ENCODE data around the gene SPRY1. TPM values are rescaled to one million over a fixed set of nuclear protein-coding genes. Genes with fewer than 3 reads are reported as not detected.
A peak's percentile ranks its signal among the peaks of the same experiment; 100 is the strongest.

The SPRY1 gene
- total RNA-seq, 1 donor from 2014 or later: 134 TPM

- Mint-ChIP-seq H3K9me3 (peaks cover 3% of the 10 kb centered on the region), H3K27me3 (ENCODE audit: low read depth) (no peaks in the 10 kb centered on the region), H3K4me3 (no peak overlapping the region), H3K4me1 (peaks cover 18% of the 10 kb centered on the region), H3K27ac (ENCODE audit: unreplicated experiment) (no peak overlapping the region), H3K36me3 (ENCODE audit: low read depth) (no peaks in the 10 kb centered on the region)
- no peak for DNase-seq (ENCODE audit: low read depth, low spot score)
- TF ChIP-seq CTCF (conservative IDR thresholded peaks at IDR 0.05): no peak
Observed at GRCh38 chr4:123354701-123355100, 41.9 kb upstream of the SPRY1 start.

- H3K27me3 Mint-ChIP-seq (ENCODE audit: low read depth): no peaks in the 10 kb centered on the region
- peaks cover under 1% of the 10 kb centered on the region for H3K36me3 Mint-ChIP-seq (ENCODE audit: low read depth)
- H3K4me3 Mint-ChIP-seq: no peak overlapping the region
- no peak for DNase-seq (ENCODE audit: low read depth, low spot score)
- H3K27ac Mint-ChIP-seq (ENCODE audit: unreplicated experiment): peak overlapping the region; percentile 5
- TF ChIP-seq CTCF (conservative IDR thresholded peaks at IDR 0.05): no peak
- H3K9me3 Mint-ChIP-seq: peaks cover 3% of the 10 kb centered on the region
- peaks cover 13% of the 10 kb centered on the region for H3K4me1 Mint-ChIP-seq
Observed at GRCh38 chr4:123356921-123357320, 39.7 kb upstream of the SPRY1 start.

- Mint-ChIP-seq H3K4me1 (peaks cover 21% of the 10 kb centered on the region), H3K27ac (ENCODE audit: unreplicated experiment) (no peak overlapping the region), H3K4me3 (no peak overlapping the region), H3K27me3 (ENCODE audit: low read depth) (no peaks in the 10 kb centered on the region), H3K36me3 (ENCODE audit: low read depth) (peaks cover 3% of the 10 kb centered on the region), H3K9me3 (peaks cover 3% of the 10 kb centered on the region)
- no peak for DNase-seq (ENCODE audit: low read depth, low spot score)
- no peak for TF ChIP-seq CTCF (conservative IDR thresholded peaks at IDR 0.05)
Observed at GRCh38 chr4:123359449-123360315, 36.9 kb upstream of the SPRY1 start.

- Mint-ChIP-seq H3K4me3 (no peak overlapping the region), H3K4me1 (peaks cover 34% of the 10 kb centered on the region), H3K9me3 (peaks cover 3% of the 10 kb centered on the region), H3K27ac (ENCODE audit: unreplicated experiment) (no peak overlapping the region), H3K36me3 (ENCODE audit: low read depth) (peaks cover 3% of the 10 kb centered on the region), H3K27me3 (ENCODE audit: low read depth) (no peaks in the 10 kb centered on the region)
- DNase-seq (ENCODE audit: low read depth, low spot score): no peak
- no peak for TF ChIP-seq CTCF (conservative IDR thresholded peaks at IDR 0.05)
Observed at GRCh38 chr4:123361195-123361861, 35.3 kb upstream of the SPRY1 start.

- Mint-ChIP-seq H3K4me3 (no peak overlapping the region), H3K36me3 (ENCODE audit: low read depth) (peaks cover 3% of the 10 kb centered on the region), H3K27ac (ENCODE audit: unreplicated experiment) (no peak overlapping the region), H3K27me3 (ENCODE audit: low read depth) (no peaks in the 10 kb centered on the region), H3K4me1 (peaks cover 42% of the 10 kb centered on the region), H3K9me3 (peaks cover 3% of the 10 kb centered on the region)
- no peak for DNase-seq (ENCODE audit: low read depth, low spot score)
- TF ChIP-seq CTCF (conservative IDR thresholded peaks at IDR 0.05): no peak
Observed at GRCh38 chr4:123362103-123362502, 34.5 kb upstream of the SPRY1 start.
